Fibroblast of mammary gland (primary cell): Measurements from ENCODE around the gene SPDYE4.

Experiments
- DNase-seq: peaks from one replicate; pipeline ENCODE4 v3.0.0-alpha.2; 2010; ENCODE audit warnings: low read depth
- H3K4me3 ChIP-seq: 2 replicates; pipeline ENCODE4 v1.5.1; 2011; ENCODE audit warnings: low read depth, mild to moderate bottlenecking, low read length, moderate library complexity; ENCODE audit not compliant: control insufficient read depth
- TF ChIP-seq, protein P1 (sequence below): conservative IDR thresholded peaks from 2 replicates; pipeline ENCODE4 v1.5.1; 2011; ENCODE audit warnings: low read depth, low read length, inconsistent platforms; ENCODE audit not compliant: control insufficient read depth, insufficient read depth

SPDYE4 gene

DNA sequence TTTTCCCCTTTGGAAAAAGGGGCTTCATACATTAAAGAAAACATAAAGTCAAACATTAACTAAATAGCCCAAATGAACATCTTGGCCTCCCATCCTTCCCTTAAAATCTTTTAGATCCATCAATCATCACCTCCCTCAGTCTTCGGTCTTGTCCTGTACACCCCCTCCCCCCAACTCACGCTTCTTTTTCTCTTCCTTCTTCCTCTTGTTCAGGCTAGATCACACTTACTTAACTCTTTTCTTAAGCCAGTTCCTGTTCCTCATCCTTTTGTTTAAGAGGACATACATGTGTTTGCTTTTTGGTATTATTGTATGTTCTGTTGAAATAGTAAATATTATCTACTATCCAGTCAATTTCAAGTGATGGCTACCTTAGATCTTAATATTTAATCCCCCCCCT, 35.3 kb upstream of the SPDYE4 start:
- no peak for DNase-seq
- H3K4me3 ChIP-seq, result no peak overlapping the region
- TF ChIP-seq, protein P1, sequence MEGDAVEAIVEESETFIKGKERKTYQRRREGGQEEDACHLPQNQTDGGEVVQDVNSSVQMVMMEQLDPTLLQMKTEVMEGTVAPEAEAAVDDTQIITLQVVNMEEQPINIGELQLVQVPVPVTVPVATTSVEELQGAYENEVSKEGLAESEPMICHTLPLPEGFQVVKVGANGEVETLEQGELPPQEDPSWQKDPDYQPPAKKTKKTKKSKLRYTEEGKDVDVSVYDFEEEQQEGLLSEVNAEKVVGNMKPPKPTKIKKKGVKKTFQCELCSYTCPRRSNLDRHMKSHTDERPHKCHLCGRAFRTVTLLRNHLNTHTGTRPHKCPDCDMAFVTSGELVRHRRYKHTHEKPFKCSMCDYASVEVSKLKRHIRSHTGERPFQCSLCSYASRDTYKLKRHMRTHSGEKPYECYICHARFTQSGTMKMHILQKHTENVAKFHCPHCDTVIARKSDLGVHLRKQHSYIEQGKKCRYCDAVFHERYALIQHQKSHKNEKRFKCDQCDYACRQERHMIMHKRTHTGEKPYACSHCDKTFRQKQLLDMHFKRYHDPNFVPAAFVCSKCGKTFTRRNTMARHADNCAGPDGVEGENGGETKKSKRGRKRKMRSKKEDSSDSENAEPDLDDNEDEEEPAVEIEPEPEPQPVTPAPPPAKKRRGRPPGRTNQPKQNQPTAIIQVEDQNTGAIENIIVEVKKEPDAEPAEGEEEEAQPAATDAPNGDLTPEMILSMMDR, result no peak

DNA sequence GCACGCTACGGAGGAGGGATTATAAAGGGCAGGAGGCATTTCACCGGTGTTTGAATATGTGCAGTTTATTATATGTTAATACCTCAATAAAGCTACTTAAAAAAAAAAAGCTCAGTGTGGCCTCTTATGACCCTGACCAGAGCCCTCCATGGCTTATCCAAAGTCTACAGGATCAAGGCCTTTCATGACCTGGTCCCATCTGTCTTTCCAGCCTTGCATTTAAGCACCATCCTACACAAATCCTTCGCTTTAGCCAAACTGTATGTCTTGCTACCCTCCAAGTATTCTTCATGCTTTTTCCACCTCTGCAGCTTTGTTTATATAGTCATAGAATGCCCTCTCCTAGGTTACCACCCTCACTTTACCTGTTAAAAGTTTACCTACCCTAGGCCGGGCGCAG, 34.3 kb upstream of the SPDYE4 start:
- TF ChIP-seq, protein P1, result no peak
- H3K4me3 ChIP-seq, result no peak overlapping the region
- DNase-seq, result no peak

GRCh38 chr17:8791910-8792270, 33.5 kb upstream of the SPDYE4 start:
- no peak overlapping the region for H3K4me3 ChIP-seq
- TF ChIP-seq, protein P1, result no peak
- peak; percentile 90 for DNase-seq

- DNase-seq, result no peak
- no peak overlapping the region for H3K4me3 ChIP-seq
- TF ChIP-seq, protein P1, result no peak
These were observed 33.0 kb upstream of the SPDYE4 start for GRCh38 chr17:8791248-8791909.

DNA sequence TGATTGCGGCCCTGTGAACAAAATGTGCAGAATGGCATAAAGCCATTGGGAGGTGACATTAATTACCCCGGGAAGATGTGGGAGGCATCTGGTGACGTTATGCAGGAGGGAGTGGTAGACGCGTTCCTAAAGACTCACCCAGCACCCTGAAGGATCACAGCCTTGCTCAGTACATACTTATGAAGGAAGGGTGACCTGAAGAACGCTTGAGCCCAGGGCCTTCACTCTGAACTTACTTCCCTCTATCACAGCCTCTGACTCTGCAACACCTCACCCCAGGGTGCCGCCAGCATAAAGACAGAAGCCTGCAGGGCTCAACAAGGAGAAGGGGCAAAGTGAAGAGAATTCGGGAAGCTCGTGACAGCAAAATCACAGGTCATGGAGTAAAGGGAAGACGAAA, 31.4 kb upstream of the SPDYE4 start:
- no peak for DNase-seq
- H3K4me3 ChIP-seq, result no peak overlapping the region
- TF ChIP-seq, protein P1, result no peak

- no peak for DNase-seq
- TF ChIP-seq, protein P1, result no peak
- H3K4me3 ChIP-seq, result no peak overlapping the region
These were observed 30.7 kb upstream of the SPDYE4 start for GRCh38 chr17:8788998-8789397.

- no peak overlapping the region for H3K4me3 ChIP-seq
- TF ChIP-seq, protein P1, result peak; percentile 86
These were observed 27.4 kb upstream of the SPDYE4 start for GRCh38 chr17:8785547-8786413.

More at GRCh38 chr17:8785547-8786413, 27.4 kb upstream of the SPDYE4 start:
- peak; percentile 67 for DNase-seq
